HG03064 (cell line): Measurements from ENCODE around the gene PINLYP.

Experiments used
- ATAC-seq: cut with Tn5 transposase; IDR thresholded peaks from one replicate; pipeline ENCODE4 v1.9.1; 2021; ENCODE audit warnings: low read depth; ENCODE audit not compliant: unreplicated experiment

Gene PINLYP

DNA sequence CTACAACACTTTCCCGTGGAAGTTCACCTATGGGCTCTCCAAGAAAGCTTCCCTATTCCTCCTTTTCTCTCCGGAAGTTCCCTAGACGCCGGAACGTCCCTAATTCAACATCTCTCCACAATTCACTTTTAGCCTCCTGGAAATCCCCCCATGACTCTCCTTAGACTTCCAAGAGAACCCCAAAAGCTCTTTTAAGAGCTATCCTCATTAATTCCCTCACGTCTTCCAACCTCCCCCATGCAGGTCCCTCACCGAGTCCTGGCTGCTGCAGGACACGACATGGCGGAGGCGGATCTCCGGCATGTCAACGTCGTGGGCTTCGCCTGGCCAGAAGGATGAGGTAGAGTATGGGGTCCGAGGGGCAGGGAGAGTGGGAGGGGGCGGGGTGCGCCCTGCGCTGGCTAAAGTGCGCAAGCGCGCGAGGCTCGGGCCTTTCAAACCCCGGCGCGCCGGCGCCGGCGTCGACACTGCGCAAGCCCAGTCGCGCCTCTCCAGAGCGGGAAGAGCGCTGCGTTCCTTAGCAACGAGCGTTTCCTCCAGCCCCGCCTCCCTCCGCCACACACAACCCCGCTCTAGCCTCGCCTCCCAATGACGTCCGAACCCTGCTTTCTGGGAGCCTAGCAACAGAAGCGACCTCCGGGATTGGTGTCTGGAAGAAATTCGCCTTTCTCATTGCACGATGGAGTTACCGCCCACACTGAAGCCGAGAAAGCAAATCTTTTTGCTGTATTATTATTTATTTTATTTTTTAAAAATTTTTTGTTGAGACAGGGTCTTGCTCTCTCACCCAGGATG, at the start of gene PINLYP, which contains the start of gene XRCC1:
TSS of gene PINLYP (plus strand) at position 646 of the 795 bp plus-strand sequence. CDS start 1,391 bp downstream, outside the sequence.
TSS of gene XRCC1 (minus strand) at position 372 of the 795 bp plus-strand sequence. CDS start at position 303, 69 bp downstream.
- ATAC-seq = peak; percentile 88

DNA sequence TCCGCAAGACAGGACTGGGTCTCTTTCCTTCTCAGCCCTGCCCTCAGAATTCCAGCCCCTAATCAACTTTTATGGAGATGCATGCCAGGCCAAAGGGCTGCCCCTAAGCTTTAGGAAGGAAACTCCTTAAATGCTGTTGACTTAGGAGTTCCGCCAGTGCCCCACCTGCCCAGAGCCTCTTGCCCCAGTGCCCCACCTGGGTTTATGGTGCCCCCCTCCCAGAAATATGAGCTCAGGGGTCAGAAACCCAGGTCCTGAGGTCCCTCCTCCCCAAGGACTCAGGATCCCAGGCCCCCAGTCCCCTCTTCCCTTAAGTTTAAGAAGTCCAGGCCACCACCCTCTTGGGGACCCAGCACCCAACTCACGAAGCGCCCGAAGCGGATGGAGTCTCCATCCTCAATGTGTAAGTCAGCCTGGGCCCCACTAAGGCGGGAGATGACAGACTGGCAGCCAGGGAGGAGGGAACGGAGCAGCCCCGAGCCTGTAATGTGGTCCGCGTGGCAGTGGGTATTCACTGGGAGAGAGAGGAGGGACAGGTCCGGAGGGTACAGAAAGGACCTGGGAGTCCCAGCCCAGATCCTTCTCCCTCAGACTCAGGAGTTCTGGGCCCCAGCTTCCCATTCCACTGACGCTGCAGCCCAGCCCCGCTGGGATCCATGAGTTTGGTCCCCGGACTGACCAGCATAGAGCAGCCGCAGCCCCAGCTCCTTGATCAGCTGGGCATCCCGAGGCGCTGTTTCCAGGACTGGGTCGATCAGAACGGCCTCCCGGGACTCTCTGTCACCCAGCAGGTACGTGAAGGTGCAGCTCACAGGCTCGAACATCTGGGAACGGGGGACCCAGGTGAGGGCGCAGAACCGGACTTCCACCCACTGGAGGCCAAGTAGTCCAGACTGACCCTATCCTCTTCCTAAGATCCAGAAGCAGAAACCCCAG, 49.5 kb upstream of the PINLYP start:
- no peak for ATAC-seq

GRCh38 chr19:43526884-43527859, 48.4 kb upstream of the PINLYP start, which contains the start of gene ETHE1:
Gene ETHE1, minus strand, starts transcription at chr19:43527201. Its CDS starts 24 bp downstream, at chr19:43527177.
- ATAC-seq = no peak

DNA sequence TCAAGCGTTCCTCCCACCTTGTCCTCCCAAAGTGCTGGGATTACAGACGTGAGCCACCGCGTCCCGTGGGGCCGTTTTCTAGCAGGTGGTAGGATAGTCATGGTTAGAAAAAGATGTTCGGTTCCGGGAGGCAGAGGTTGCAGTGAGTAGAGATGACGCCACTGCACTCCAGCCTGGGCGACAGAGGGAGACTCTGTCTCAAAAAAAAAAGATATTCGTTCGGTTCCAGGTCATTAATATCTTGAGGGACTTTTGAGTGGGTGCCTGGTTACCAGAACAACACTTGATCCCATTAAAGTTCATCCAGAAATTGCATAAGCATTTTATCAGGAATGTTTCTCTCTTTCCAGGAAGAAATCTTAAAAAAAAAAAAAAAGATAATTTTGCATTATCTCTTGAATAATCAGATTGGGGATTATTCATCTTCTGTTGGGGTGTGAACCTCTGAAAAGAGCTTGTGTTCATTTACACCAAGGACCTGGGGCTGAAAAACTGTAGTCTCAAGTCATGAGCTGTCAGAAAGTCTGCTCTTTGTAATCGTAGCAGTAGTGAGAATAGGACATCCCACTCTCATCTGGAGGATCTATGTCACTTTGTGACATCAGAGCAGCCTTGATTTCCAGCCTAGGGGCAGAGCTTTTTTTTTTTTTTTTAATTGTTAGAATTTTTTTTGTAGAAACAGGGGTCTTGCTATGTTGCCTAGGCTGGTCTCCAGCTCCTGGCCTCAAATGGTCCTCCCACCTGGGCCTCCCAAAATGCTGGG, 47.6 kb upstream of the PINLYP start:
- ATAC-seq = no peak

GRCh38 chr19:43532571-43532961, 43.0 kb upstream of the PINLYP start:
- ATAC-seq = peak; percentile 3

- ATAC-seq = peak; percentile 59
Observed at GRCh38 chr19:43532962-43533545, 42.5 kb upstream of the PINLYP start, which contains the start of gene ZNF575. Gene ZNF575, plus strand, starts transcription at chr19:43533188. Its CDS starts 1,235 bp downstream, at chr19:43534423.

DNA sequence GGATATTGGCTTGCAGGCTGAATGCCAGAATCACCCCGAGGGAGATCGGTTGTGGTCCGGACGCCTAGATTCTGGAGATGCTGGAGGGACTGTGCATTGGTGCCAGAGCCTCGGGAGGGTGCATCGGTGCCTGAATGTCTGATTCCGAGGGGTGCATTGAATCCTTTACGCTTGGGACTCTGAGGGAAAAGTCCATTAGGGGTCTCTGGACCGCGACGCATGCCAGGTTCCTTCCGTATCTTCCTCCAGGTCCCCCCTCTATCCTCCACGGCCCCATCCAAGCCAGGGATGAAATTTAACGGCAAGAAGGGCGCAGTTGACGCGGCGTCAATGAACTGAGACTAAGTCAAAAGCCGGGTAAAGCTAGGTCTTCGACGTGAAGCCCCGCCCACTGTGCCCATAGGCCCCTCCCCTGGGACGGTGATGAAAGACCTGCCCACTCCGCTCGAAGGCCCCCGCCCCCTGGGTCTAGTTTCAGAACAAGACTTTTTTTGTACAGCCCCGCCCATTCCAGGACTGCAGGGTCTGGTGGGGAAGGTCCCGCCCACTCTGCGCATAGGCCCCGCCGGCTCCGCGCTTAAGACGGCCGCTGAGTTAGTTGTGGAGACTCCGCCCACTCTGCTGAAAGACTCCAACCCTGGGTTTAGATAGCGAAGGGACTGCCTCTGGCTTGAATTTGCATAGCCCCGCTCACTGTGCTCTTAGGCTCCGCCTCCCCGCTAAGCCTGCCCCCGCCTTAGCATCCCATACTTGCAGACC, 41.9 kb upstream of the PINLYP start:
- peak; percentile 54 for ATAC-seq

- no peak for ATAC-seq
Observed at GRCh38 chr19:43534305-43534815, 41.2 kb upstream of the PINLYP start.

DNA sequence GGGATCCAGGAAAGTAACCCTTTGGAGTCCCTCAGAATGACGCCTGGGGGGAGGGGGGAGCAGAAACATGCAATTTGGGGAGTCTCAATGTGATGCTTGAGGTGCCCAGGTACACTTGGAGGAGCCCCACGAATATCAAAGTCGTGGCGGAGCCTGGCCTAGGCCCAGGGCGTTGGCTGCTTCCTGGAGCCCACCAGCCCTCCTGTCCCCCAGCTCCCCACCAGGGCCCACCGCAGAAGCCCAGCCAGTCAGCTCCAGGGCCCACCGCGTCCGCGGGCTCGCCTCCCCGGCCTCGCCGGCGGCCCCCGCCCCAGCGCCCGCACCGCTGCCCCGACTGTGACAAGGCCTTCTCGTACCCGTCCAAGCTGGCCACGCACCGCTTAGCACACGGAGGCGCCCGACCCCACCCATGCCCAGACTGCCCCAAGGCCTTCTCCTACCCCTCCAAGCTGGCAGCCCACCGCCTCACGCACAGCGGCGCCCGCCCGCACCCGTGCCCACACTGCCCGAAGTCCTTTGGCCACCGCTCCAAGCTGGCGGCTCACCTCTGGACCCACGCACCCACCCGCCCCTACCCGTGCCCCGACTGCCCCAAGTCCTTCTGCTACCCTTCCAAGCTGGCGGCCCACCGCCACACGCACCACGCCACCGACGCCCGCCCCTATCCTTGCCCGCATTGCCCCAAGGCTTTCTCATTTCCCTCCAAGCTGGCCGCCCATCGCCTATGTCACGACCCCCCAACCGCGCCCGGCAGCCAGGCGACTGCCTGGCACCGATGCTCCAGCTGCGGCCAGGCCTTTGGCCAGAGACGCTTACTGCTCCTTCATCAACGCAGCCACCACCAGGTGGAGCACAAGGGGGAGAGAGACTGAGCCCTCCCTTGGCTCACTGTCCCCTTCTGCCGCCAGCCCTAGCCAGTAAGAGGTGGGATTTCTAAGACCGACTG, 40.5 kb upstream of the PINLYP start:
- ATAC-seq = no peak

DNA sequence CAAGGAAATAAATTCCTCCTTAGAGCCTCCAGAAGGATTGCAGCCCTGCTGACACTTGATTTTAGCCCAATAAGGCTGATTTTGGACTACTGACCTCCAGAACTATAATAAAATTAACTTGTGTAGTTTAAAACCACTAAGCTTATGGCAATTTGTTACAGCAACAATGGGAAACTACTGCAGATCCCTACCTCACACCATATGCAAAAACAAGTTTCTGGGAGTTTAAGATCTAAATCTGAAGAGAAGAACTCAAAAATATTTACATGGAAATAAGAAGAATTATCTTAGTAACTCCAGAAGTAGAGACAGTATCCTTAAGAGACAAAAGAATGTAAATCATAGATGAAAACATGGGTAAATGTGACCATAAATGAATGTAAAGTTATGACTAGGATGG, 36.7 kb upstream of the PINLYP start:
- ATAC-seq = no peak

DNA sequence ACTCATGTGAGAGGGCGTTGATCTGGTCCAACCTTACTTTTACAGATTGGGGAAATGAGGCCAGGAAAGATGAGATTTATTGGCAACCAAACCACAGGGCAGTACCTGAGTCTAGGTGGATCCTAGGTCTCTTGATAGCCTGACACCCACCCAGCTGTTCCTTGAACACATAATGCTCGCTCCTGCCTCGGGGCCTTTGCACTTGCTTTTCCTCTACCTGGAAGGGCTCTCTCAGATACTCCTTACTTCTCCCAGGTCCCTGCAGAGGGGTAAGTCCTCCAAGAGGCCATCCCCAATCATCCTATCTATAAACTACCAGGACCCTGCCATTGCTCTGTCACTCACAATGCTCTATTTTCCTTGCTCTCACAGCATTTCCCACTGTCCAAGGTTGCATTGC, 35.2 kb upstream of the PINLYP start:
- no peak for ATAC-seq

GRCh38 chr19:43541920-43542650, 33.5 kb upstream of the PINLYP start:
- no peak for ATAC-seq

DNA sequence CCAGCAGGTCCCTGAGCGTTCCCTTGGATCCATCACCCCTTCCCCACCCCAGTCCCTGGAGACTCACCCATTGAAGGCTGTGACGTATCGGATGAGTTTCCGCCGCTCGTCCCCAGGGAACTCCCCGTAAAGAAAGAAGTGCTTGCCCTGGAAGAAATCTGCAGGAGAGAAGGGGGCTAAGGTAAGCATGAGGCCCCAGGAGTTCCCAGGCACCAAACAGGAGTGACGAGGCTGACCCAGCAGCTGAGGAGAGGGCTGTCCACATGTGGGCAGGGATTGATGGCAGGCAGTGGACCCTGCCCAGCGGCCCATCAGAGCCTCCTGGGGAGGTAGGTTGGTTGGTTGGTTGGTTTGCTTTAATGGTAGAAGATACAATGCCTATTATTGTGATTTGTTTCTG, 31.5 kb upstream of the PINLYP start:
- no peak for ATAC-seq

DNA sequence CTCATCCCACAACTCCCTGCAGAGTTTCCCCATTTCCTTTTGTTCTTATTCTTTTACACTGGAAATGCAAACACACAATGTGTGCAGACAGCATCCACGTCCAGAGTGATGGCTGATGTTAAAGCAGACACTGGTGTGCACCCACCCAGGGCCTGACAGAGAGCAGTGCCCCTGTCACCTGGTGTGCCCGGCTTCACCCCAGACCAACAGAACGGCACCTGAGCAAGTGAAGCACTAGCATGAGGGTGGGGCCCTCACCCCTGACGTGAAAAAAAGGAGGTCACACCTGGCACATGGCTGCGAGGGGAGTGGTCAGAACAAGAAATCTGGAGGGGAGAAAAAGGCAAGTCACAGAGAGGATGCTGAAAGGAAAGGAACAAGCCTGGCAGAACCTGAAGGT, 30.3 kb upstream of the PINLYP start:
- ATAC-seq = no peak

- no peak for ATAC-seq
Observed at GRCh38 chr19:43545981-43546380, 29.6 kb upstream of the PINLYP start.

DNA sequence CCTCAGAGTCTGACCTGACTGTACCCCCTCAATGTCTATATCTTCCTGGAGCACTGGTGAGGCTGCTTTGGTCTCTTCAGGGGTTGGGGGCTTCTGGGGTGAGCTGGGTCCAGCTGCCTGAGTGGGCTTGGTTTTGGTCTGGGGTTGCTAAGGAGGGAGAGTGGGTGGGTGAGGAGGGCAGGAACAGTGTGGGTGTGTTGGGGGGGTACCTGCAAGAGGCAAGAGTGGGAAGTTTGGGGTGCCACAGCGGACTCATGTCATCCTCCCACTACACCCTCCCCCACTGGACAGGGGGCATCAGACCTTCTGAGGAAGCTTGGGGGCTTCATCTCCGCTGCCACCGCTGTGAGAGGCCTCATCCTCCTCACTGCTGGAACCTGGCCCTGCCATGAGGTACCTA, 29.0 kb upstream of the PINLYP start:
- no peak for ATAC-seq
